GM21737 (cell line): Measurements from ENCODE around the gene NR6A1.

Experiments used
- ATAC-seq: cut with Tn5 transposase; IDR thresholded peaks from one replicate; pipeline ENCODE4 v1.9.1; 2021; ENCODE audit warnings: mild to moderate bottlenecking, moderate library complexity; ENCODE audit not compliant: unreplicated experiment

Gene NR6A1

DNA sequence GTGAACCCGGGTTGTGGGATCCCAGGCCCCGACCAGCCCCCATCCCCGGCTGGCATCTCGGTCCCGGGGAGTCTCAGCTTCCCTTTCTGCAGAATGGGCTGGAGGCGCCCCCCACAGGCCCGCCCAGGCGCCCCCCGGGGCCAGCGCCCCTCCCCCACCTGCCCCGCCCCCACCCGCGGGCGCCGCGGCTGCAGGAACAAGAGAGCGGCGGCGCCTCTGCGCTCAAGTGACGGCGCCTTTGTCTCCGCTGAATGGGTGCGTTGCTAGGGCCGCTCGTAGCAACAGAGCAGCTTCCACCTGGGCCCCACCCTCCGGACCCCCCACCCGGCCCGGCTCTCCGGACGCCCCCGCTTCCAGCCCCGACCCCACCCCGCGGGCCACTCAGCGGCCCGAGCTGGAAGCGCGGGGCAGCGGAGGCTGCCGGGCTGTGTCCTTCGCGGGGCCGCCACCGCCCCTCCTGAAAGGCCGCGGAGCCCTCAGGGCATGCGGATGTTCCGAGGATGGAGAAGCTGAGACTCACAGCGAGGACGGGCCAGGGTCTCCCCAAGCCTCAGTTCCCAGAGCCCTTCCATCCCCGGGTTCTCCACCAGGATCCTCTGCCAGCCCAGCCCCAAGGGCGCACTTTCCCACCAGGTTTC is 293.3 kb downstream of the NR6A1 start:
- ATAC-seq, result no peak

DNA sequence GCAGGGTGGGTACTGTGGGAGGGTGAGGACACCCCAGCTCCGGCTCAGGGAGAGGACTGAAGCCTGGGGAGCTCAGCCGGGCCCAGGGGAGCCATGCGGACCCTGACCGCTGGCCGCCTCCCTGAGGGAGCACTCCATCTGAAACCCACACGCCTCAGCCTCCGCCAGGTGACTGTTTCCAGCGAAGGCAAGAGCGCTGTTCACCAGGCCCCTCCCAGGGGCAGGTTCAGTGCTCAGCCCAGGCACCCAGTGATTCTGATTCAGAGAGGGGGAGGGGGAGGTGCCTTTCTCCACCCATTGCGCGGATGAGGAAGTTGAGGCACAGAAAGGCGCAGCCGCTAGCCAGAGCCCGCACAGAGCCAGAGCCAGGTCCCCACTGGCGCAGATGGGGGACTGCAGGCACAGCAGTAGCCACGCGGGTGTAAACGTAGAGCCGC is 293.9 kb downstream of the NR6A1 start:
- ATAC-seq, result no peak

DNA sequence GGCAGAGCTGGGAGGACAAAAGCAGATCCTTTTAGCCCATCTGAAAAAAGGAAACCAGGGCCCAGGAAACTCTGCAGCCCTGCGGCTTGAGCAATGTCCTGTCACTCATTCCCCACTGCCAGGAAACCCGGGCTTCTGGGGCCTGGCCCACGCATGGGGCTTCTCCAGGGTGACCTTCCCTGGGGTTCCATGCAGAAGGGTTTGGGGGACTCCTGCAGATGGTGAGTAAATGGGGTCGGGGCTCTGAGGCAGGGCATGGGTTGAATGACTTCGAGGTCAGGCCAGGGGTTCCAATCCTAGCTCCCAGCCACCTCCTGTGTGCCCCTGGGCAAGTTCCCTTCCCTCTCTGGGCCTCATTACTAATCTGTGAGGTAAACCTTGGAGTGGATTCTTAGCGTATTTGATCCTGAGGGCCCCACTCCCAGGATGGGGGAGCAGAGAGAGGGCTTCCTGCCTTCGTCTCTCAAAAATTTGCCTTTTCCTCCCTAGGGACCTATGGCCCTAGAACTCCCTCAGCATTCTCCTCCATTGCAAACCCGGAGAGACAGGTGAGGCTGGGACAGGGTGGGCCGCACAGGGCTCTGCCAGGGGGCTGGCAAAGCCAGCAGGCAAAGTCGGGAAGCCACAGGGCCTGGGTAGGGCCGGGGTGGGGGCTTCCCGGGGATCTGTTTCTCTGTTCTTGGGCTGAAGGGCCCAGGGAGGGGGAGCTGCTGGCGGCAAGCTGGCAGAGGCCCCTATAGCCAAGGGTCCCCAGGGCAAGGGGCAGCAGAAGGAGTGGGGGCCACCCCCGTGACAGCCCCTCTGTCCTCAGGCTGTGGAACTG is 295.0 kb downstream of the NR6A1 start:
- no peak for ATAC-seq

DNA sequence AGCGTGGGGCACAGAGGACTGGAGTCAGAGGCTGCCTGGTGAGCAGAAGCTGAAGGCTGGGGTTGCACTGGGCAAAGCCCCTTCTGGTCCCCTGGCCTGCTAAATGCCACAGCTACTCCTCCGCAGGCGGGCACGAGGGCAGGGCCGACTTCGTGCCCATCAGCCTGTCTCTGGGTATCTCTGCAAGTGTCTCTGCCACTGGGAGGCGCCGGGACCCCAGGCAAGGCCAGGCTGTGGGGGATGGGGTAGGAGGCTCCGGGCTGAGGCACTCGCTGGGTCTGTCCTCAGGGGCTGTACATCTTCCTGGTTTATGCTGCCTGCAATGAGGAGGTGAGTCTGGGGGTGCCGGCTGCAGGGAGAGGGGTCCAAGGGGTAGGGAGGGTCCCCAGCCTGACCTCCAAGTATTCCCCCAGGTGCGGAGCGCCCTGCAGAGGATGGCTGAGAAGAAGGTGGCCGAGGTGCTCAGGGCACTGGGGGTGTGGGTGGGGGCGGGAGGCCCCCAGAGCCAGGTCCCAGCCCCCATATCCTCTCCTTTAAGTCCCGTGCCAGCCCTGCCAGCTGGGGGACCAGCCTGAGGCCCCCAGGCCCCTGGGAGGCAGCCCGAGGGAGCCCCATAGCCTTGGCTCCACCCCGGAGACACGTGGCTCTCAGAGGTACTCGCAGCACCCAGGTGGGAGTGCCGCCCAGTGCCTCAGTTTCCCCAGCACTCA is 295.8 kb downstream of the NR6A1 start:
- ATAC-seq, result no peak

DNA sequence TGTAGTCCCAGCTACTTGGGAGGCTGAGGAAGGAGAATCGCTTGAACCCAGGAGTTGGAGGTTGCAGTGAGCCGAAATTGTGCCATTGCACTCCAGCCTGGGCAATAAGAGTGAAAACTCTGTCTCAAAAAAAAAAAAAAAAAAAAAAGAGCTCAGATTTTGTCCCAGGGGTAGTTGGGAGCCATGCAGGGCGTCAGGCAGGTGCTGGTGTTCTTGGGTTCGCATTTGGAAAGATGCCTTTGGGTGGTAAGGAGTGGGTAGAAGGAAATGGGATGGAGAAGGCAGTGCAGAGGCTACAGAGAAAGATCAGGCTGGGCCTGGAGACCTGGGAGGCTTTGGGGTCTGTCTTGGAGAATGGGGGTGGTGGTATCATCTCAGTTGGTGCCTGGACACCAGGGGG is 297.0 kb downstream of the NR6A1 start:
- no peak for ATAC-seq

DNA sequence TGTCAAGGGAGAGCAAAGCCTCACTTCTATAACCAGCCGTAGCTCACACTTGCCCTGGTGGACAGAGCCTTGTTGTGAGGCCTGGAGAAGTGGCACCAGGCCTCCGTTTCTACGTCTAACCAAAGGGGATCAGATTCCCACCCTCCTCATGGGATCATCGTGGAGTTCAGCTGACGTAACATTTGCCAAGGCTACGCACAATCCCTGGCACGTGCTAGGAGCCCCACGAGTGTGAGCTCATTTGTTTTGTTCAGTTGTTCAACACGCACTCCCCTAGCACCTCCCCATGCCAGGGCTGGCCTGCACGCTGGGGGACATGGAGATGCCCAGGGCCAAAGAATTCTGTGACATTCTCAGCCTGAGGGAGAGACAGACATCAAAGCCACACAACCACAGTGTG is 297.8 kb downstream of the NR6A1 start:
- ATAC-seq, result no peak

DNA sequence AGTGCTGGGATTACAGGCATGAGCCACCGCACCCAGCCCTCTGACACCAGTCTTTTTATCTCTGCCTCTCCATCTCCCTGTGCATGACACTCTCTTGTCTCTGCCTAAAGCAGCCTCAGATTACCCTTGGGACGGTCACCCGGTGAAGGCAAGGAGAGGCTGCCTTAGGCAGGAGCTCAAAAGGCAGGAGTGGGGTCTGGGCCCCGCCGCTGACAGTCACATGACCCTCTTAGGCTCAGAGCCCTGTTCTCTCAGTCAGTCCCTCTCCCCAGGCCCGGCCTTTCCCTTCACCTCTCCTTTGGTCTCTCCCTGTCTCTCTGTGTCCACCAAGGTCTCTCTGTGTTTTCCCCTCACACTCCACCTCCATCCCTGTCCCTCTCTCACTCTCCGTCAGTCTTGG is 298.3 kb downstream of the NR6A1 start:
- no peak for ATAC-seq

DNA sequence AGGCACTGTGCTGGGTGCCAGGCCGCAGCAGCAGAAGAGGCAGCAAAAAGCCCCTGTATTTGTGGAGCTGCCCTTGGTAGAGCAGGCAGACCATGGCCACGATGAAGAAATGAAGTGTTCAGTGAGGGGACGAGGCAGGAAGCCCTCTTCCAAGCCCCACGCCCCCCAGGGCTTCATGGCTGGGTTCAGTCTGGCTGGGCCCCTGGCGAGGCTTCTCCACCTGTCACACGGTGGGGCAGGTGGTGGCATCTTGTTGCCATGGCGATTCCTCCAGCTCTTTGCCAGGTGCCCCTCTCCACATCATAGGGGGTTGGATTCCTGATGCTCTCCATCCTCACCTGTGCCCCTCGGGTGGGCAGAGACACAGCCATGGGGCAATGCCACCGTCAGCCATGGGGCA is 299.4 kb downstream of the NR6A1 start:
- no peak for ATAC-seq

DNA sequence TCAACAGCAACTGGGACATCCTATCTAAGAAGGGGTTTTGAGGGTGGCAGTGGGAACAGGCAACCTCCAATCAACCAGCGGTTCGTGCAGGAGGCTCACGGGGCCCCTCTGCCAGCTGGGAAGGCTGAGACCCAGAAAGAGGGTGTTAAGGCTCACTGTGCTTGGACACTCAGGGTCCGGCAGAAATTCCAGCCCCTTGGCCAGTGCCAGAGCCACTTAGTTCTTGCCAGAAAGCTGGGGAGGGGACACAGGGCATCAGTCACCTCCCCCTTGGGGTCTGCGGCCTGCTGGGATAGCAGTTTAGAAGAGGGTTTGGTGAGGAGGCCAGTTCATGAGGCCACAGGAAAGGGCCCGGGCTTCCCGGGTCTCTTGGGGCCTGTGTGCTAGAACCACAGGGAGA is 300.4 kb downstream of the NR6A1 start:
- ATAC-seq, result no peak

DNA sequence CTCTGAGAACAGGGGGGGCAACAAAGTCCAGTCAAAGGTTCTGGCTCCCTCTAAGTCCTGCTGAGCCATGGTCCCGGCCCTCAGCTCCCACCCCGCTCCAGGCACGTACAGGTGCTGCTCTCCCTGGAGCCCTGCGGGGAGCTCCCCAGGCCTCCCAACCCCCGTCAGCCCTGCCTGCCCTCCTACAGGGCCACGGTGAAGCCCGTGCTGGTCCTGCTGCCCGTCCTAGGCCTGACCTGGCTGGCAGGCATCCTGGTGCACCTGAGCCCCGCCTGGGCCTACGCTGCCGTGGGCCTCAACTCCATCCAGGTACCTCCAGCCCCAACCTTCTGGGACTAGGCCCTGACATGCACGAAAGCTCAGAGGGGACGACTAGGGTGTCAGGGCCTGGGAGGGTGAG is 300.8 kb downstream of the NR6A1 start:
- no peak for ATAC-seq

DNA sequence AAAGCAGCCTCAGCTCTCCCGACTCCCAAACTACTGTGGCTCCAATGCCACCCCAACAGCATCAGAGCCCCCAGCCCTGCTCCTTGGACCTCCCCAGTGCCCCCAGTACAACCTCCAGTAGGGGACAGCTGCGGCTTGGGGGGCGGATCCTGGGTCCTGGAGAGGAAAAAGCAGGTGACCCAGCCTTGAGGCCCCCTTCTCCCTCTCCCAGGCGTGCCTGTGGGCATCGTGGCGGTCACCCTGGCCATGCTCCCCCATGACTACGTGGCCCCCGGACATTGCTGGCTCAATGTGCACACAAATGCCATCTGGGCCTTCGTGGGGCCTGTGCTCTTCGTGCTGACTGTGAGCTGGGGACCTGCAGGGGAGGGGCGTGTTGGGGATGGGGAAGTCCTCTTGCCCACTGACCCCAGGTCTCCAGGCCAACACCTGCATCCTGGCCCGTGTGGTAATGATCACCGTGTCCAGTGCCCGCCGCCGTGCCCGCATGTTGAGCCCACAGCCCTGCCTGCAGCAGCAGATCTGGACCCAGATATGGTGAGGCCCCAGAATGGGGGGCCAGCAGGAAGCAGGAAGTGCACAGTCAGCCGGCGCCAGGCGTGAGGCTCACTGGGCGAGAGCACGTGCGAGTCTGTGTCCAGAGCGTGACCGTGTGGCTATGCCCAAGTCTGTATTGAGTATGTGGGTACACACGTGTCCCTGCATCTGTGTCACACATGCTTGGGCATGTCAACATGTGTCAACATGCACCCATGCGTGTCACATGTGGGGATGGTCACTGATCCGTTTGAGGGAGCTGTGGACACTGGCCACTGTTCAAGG is 301.9 kb downstream of the NR6A1 start:
- no peak for ATAC-seq

DNA sequence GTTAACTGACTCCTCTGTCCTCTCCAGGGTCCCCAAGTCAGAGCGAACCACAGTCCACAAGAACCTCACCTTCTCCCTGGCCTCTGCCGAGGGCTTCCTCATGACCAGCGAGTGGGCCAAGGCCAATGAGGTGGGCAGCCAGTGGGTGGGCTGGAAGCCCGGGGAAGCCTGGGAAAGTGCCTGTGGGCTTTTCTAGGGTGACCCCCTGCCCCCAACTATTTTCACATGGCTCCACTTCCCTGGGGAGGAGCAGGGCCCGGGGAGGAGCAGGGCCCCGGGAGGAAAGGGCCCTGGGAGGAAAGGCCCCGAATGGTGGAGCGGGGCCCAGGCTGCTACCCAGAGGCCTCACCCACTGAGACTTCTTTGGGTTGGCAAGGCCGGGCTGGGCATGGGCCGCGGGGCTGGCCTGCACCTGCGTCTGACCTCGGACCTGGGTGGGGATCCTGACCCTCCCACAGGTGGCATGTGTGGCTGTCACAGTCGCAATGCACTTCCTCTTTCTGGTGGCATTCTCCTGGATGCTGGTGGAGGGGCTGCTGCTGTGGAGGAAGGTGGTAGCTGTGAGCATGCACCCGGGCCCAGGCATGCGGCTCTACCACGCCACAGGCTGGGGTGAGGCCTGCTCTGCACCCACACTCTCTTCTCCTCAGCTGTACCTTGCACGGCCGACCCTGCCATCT is 302.9 kb downstream of the NR6A1 start:
- no peak for ATAC-seq

DNA sequence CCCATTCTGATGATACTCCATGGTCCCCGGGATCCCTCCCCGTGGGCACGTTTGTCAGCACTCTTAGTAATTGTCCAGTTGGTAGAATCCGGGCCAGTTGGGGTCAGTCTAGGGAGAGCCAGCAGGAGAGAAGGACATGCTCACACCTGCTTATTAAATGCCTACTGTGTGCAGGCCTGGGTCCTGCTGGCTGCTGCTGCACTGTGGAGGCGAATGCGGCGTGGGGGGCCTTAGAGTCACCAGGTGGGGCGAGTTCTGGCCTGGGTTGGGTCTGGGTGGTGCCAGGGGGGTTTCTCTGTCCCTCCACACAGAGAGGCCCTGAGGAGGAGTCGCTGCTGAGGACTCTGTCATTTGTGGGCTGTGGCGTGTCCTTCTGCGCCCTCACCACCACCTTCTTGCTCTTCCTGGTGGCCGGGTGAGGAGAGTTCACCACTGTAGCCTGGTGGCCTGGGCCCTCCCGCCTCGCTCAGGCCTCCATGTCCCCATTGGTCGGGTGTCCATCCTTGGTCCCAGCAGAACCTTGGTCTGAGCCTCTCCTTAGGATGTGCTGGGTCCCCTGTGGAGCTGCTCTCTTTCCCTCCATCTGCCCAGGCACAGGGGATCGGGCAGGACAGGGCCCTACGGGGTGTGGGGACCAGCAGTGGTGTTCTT is 303.6 kb downstream of the NR6A1 start:
- no peak for ATAC-seq
